Keratinocyte (primary cell): ENCODE data around the gene HBD. TPM values are rescaled to one million over a fixed set of nuclear protein-coding genes. Genes with fewer than 3 reads are reported as not detected.

ENCODE experiments used
- DNase-seq: peaks from one replicate; pipeline ENCODE4 v3.0.0-alpha.2; 2011; ENCODE audit warnings: low read depth, missing footprints, low spot score
- FAIRE-seq: peaks from 2 replicates; lab custom pipeline; 2011; peaks lifted over from hg19 to GRCh38; lab: Jason Lieb, UNC
- H2AFZ ChIP-seq: 2 replicates; pipeline ENCODE4 v1.6.0; 2012; ENCODE audit warnings: low read length, control low read depth, inconsistent platforms; ENCODE audit not compliant: control insufficient read depth
- H3K27ac ChIP-seq: 2 replicates; pipeline ENCODE4 v1.5.1; 2011; ENCODE audit warnings: low read length; ENCODE audit not compliant: control insufficient read depth, insufficient read depth
- H3K27me3 ChIP-seq: 3 replicates; pipeline ENCODE4 v1.6.0; 2011; ENCODE audit warnings: low read length; ENCODE audit not compliant: control insufficient read depth, insufficient read depth; ENCODE audit errors: extremely low read depth
- H3K36me3 ChIP-seq, 2 experiments: 2 replicates in 1 of 2; 3 replicates in 1 of 2; pipeline ENCODE4 v1.5.1; 2011; ENCODE audit warnings: low read length in 2 of 2, mild to moderate bottlenecking in 1 of 2; ENCODE audit not compliant: control insufficient read depth in 2 of 2, insufficient read depth in 2 of 2; ENCODE audit errors: extremely low read depth in 1 of 2
- H3K4me1 ChIP-seq: 3 replicates; pipeline ENCODE4 v1.5.1; 2011; ENCODE audit warnings: low read length; ENCODE audit not compliant: control insufficient read depth, insufficient read depth; ENCODE audit errors: extremely low read depth
- H3K4me2 ChIP-seq: 3 replicates; pipeline ENCODE4 v1.6.0; 2011; ENCODE audit warnings: low read depth, low read length; ENCODE audit not compliant: control insufficient read depth, insufficient read depth; ENCODE audit errors: extremely low read depth
- H3K4me3 ChIP-seq, 3 experiments: fragments of 200-600 bp in 1 of 3; sonication (generic) in 1 of 3; 2 replicates in 2 of 3; 3 replicates in 1 of 3; pipeline ENCODE4 v1.5.1; 2011 to 2016; ENCODE audit warnings: low read length in 3 of 3, mild to moderate bottlenecking in 3 of 3, control low read depth in 2 of 3, inconsistent platforms in 1 of 3, low read depth in 1 of 3, mixed read lengths in 1 of 3, mixed run types in 1 of 3, moderate library complexity in 1 of 3; ENCODE audit not compliant: control insufficient read depth in 2 of 3, insufficient read depth in 2 of 3; ENCODE audit errors: extremely low read depth in 1 of 3
- H3K79me2 ChIP-seq: 2 replicates; pipeline ENCODE4 v1.6.0; 2012; ENCODE audit warnings: low read length; ENCODE audit not compliant: control insufficient read depth, insufficient read depth
- H3K9ac ChIP-seq: 3 replicates; pipeline ENCODE4 v1.6.0; 2011; ENCODE audit warnings: low read length; ENCODE audit not compliant: control insufficient read depth, insufficient read depth; ENCODE audit errors: extremely low read depth
- H3K9me1 ChIP-seq: 3 replicates; pipeline ENCODE4 v1.6.0; 2011; ENCODE audit warnings: low read length; ENCODE audit not compliant: control insufficient read depth, insufficient read depth; ENCODE audit errors: extremely low read depth
- H3K9me3 ChIP-seq: 2 replicates; pipeline ENCODE4 v1.5.1; 2012; ENCODE audit warnings: low read depth, low read length; ENCODE audit not compliant: control insufficient read depth
- H4K20me1 ChIP-seq: 3 replicates; pipeline ENCODE4 v1.6.0; 2011; ENCODE audit warnings: low read length; ENCODE audit not compliant: control insufficient read depth, insufficient read depth; ENCODE audit errors: extremely low read depth
- CTCF ChIP-seq, 3 experiments: IDR thresholded peaks in 1 of 3; conservative IDR thresholded peaks in 1 of 3; optimal IDR thresholded peaks in 1 of 3; 2 replicates in 2 of 3; 3 replicates in 1 of 3; pipeline versions ENCODE3 to v1.5.1; 2011; ENCODE audit warnings: low read length in 3 of 3, mild to moderate bottlenecking in 3 of 3, moderate library complexity in 2 of 3, control low read depth in 1 of 3, inconsistent platforms in 1 of 3; ENCODE audit not compliant: insufficient read depth in 2 of 3; ENCODE audit errors: extremely low read depth in 1 of 3
- EZH2 ChIP-seq: IDR thresholded peaks from one replicate; pipeline ENCODE4 v1.6.1; 2012; ENCODE audit warnings: inconsistent platforms, mild to moderate bottlenecking, low read length, moderate library complexity
- dilution Hi-C: fragments of 300-500 bp; cut with MboI; formaldehyde crosslinking; loops from one replicate; pipeline ENCODE4 v1.7.0; 2020; ENCODE audit warnings: low sequenced_read_pairs; ENCODE audit not compliant: extremely low pct_ligation_motif_present
- polyA plus RNA-seq, 5 experiments: library from polyadenylated mRNA; depleted of rRNA in 3 of 5; stranded (reverse) in 3 of 5; stranded (forward) in 1 of 5; unstranded in 1 of 5; fragments of >200 nt; gene quantifications; 1 replicate in 1 of 5; 2 replicates in 3 of 5; 3 replicates in 1 of 5; pipeline versions ENCODE4 v1.2.1 to v1.2.3, GENCODE V29; 2011 to 2012; ENCODE audit warnings: missing spikeins in 2 of 5, low read depth in 1 of 5, low replicate concordance in 1 of 5

HBD gene
- polyA plus RNA-seq, 1 donor (not counting 4 experiments of a cell fraction or from before 2014, with no cell fraction given), result not detected

GRCh38 chr11:5279471-5280090 lies 45.3 kb upstream of the HBD start:
- Histone ChIP-seq H3K36me3 (no peaks in the 10 kb centered on the region), H3K79me2 (no peaks in the 10 kb centered on the region), H3K9me1 (peaks cover 2% of the 10 kb centered on the region), H3K27me3 (no peaks in the 10 kb centered on the region), H2AFZ (peak overlapping the region; percentile 62), H3K27ac (peak overlapping the region; percentile 60), H3K9ac (no peak overlapping the region), H3K9me3 (no peaks in the 10 kb centered on the region), H3K4me2 (no peak overlapping the region), H3K4me1 (peaks cover 13% of the 10 kb centered on the region), H4K20me1 (no peaks in the 10 kb centered on the region), H3K4me3 (no peak overlapping the region)
- dilution Hi-C loops, result no loop called here
- no peak for DNase-seq
- no peak for FAIRE-seq
- no peak for TF ChIP-seq CTCF (optimal IDR thresholded peaks at IDR 0.05 in 1 of 3, IDR thresholded peaks at IDR 0.05 in 1 of 3, conservative IDR thresholded peaks at IDR 0.05 in 1 of 3; ENCODE audit: extremely low read depth in 1 of 3, insufficient read depth in 2 of 3, low read length in 3 of 3)

DNA sequence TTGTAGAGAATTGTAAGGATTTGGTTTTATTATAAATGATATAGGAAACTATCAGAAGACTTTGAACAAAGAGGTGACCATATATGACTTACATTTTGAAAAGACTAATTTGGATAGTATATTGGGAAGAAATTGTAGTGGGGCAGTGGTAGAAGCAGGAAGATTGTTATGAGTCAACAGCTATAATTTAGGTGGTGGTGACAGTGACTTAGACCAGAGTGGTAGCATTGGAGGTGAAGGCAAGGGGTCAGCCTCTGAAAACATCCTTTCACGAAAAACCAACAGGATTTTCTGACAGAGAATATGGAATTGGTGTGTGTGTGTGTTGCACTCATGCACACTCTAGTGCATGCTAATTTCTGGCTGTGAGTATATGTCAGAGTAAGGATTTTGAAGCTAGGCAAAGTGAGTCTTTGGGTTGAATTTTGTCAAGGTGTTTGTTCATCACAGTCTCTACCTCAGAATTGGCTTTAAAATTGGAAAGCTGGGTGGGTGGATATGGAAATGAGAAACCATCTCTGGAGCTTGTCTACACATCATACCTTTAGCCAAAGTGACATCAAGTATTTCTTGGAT lies 43.6 kb upstream of the HBD start:
- dilution Hi-C loops, result no loop called here
- H3K36me3 ChIP-seq, result no peaks in the 10 kb centered on the region
- H3K79me2 ChIP-seq, result no peaks in the 10 kb centered on the region
- TF ChIP-seq EZH2, result no peak
- TF ChIP-seq CTCF (optimal IDR thresholded peaks at IDR 0.05 in 1 of 3, IDR thresholded peaks at IDR 0.05 in 1 of 3, conservative IDR thresholded peaks at IDR 0.05 in 1 of 3; ENCODE audit: extremely low read depth in 1 of 3, insufficient read depth in 2 of 3, low read length in 3 of 3), result no peak
- H3K27ac ChIP-seq, result no peak overlapping the region
- H3K9me3 ChIP-seq, result no peaks in the 10 kb centered on the region
- H3K4me2 ChIP-seq, result no peak overlapping the region
- no peak overlapping the region for H3K4me3 ChIP-seq
- FAIRE-seq (no peak), DNase-seq (no peak)
- peaks cover 2% of the 10 kb centered on the region for H3K9me1 ChIP-seq
- H3K4me1 ChIP-seq, result peaks cover 18% of the 10 kb centered on the region
- H4K20me1 ChIP-seq, result no peaks in the 10 kb centered on the region
- no peak overlapping the region for H2AFZ ChIP-seq
- no peaks in the 10 kb centered on the region for H3K27me3 ChIP-seq
- H3K9ac ChIP-seq, result no peak overlapping the region
